ENCODE results near the gene HOXA10.

HOXA10 gene

GRCh38 chr7:27198871-27199801 lies 25.0 kb upstream of the HOXA10 start:
- TF ChIP-seq, protein P1, sequence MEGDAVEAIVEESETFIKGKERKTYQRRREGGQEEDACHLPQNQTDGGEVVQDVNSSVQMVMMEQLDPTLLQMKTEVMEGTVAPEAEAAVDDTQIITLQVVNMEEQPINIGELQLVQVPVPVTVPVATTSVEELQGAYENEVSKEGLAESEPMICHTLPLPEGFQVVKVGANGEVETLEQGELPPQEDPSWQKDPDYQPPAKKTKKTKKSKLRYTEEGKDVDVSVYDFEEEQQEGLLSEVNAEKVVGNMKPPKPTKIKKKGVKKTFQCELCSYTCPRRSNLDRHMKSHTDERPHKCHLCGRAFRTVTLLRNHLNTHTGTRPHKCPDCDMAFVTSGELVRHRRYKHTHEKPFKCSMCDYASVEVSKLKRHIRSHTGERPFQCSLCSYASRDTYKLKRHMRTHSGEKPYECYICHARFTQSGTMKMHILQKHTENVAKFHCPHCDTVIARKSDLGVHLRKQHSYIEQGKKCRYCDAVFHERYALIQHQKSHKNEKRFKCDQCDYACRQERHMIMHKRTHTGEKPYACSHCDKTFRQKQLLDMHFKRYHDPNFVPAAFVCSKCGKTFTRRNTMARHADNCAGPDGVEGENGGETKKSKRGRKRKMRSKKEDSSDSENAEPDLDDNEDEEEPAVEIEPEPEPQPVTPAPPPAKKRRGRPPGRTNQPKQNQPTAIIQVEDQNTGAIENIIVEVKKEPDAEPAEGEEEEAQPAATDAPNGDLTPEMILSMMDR (conservative IDR thresholded peaks at IDR 0.05; ENCODE audit: control insufficient read depth, insufficient read depth, low read depth, low read length), result no peak
- H3K4me3 ChIP-seq (ENCODE audit: control insufficient read depth, low read depth, low read length), result no peak overlapping the region
- DNase-seq (ENCODE audit: low read depth), result no peak

DNA sequence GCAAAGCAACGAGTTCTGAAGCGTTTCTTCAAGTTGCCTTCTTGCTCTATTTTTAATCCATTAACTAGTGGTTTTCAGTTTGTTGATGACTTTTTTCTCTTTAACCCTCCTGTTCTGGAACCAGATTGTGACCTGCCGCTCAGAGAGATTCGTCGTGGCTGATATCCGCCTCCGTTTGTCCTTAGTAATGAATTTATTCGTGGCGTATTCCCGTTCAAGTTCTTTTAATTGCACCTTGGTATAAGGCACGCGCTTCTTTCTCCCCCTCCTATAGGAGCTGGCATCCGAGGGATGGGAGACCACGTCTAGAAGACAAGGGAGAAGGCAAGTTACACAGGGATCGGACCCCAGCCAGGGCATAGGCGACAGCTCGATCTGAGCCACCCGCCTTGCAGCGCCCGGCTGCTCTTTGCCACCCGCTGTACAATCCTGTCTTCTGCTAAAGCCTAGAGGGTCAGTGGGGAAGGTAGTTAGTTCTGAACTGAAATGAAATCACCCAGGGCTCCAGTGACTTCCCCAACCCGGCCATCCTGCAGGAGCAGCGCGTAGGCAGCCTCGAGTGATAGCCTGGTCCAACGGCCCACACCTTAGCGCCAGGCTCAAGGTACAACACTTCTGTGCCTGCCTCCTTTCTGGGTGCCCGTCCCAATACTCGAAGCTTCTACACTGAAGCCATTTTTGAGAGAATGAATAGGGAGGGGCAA lies 24.2 kb upstream of the HOXA10 start:
- TF ChIP-seq, protein P1 (conservative IDR thresholded peaks at IDR 0.05; ENCODE audit: control insufficient read depth, insufficient read depth, low read depth, low read length), result no peak
- DNase-seq (ENCODE audit: low read depth), result no peak
- H3K4me3 ChIP-seq (ENCODE audit: control insufficient read depth, low read depth, low read length), result no peak overlapping the region

GRCh38 chr7:27197137-27198042 lies 23.3 kb upstream of the HOXA10 start:
- H3K4me3 ChIP-seq (ENCODE audit: control insufficient read depth, low read depth, low read length), result no peak overlapping the region
- DNase-seq (ENCODE audit: low read depth), result no peak
- TF ChIP-seq, protein P1 (conservative IDR thresholded peaks at IDR 0.05; ENCODE audit: control insufficient read depth, insufficient read depth, low read depth, low read length), result no peak

GRCh38 chr7:27196287-27196767 lies 22.2 kb upstream of the HOXA10 start:
- DNase-seq (ENCODE audit: low read depth), result peak; percentile 75
- TF ChIP-seq, protein P1 (conservative IDR thresholded peaks at IDR 0.05; ENCODE audit: control insufficient read depth, insufficient read depth, low read depth, low read length), result peak; percentile 87
- H3K4me3 ChIP-seq (ENCODE audit: control insufficient read depth, low read depth, low read length), result no peak overlapping the region

DNA sequence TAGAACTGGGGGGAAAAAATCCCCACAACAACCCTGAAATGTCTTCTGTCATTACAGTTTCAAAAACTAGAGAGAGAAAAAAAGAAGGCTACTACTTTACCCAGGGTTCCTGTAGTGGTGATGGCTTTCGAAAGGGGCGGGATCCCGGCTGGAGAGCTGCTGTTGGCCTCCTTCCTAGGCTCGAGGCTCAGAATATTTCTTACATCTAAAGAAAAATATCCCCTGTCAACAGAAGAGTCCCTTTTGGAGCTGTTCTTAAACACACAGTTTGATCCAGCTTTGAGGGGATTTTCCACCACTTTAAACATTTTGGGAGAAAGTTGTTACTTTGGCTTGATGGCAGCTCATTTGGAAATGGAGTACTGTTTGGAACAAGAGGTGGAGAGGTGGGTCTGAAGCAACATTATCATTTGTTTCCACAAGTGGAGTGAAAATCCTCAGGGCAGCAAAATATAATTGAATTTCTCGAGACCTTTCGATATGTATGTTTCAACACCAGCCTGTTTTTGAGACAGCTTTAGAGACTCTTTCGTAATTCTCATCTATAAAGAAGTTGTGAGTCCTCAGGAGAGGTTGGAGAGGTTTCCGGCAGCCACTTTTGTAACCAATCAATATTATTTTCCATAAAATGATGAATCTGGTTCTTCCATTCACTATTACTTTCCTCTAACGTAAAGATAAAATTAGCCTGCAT lies 20.7 kb upstream of the HOXA10 start:
- H3K4me3 ChIP-seq (ENCODE audit: control insufficient read depth, low read depth, low read length), result no peak overlapping the region
- no peak for DNase-seq (ENCODE audit: low read depth)
- TF ChIP-seq, protein P1 (conservative IDR thresholded peaks at IDR 0.05; ENCODE audit: control insufficient read depth, insufficient read depth, low read depth, low read length), result no peak
